HepG2 (cell line): ENCODE results near the gene RBM15B. TPM values are rescaled to one million over a fixed set of nuclear protein-coding genes. Genes with fewer than 3 reads are reported as not detected.

Experiments used
- ARHGAP35 ChIP-seq: sonication (generic); formaldehyde crosslinking; IDR thresholded peaks from 2 replicates; pipeline ENCODE4 v1.9.0; 2022; ENCODE audit warnings: mild to moderate bottlenecking, inconsistent platforms, moderate library complexity, missing genetic modification reagents, borderline replicate concordance
- ATF6 ChIP-seq: sonication (generic); formaldehyde crosslinking; conservative IDR thresholded peaks from 2 replicates; pipeline ENCODE4 v1.4.0; 2020; ENCODE audit warnings: missing genetic modification reagents
- BHLHE40 ChIP-seq: IDR thresholded peaks from 2 replicates; pipeline ENCODE4 v1.6.1; 2011; ENCODE audit warnings: low read length, improper control_type of control experiment
- CBX5 ChIP-seq: sonication (generic); formaldehyde crosslinking; IDR thresholded peaks from 2 replicates; pipeline ENCODE4 v1.4.0; 2020; ENCODE audit warnings: missing genetic modification reagents, borderline replicate concordance
- GABPB1 ChIP-seq: IDR thresholded peaks from 2 replicates; pipeline ENCODE4 v1.6.1; 2016; ENCODE audit warnings: mild to moderate bottlenecking, missing genetic modification reagents, moderate library complexity, missing compliant biosample characterization
- GLI4 ChIP-seq: sonication (generic); formaldehyde crosslinking; IDR thresholded peaks from 2 replicates; pipeline ENCODE4 v1.5.1; 2020; ENCODE audit warnings: missing genetic modification reagents, mild to moderate bottlenecking, moderate library complexity, borderline replicate concordance
- JARID2 ChIP-seq: sonication (generic); formaldehyde crosslinking; IDR thresholded peaks from 2 replicates; pipeline ENCODE4 v1.8.1; 2023; ENCODE audit warnings: missing genetic modification reagents, inconsistent platforms; ENCODE audit not compliant: insufficient replicate concordance
- JUND ChIP-seq: sonication (generic); formaldehyde crosslinking; IDR thresholded peaks from 2 replicates; pipeline ENCODE4 v1.8.0; 2022; ENCODE audit warnings: mild to moderate bottlenecking, missing genetic modification reagents
- MED1 ChIP-seq: sonication (generic); formaldehyde crosslinking; IDR thresholded peaks from 2 replicates; pipeline ENCODE4 v1.4.0; 2020; ENCODE audit warnings: missing genetic modification reagents
- MYPOP ChIP-seq: sonication (generic); formaldehyde crosslinking; IDR thresholded peaks from 2 replicates; pipeline ENCODE4 v1.8.1; 2023; ENCODE audit warnings: mild to moderate bottlenecking, moderate library complexity, missing genetic modification reagents
- PLRG1 ChIP-seq: fragments of 450-650 bp; conservative IDR thresholded peaks from 2 replicates; pipeline ENCODE4 v1.6.1; 2016
- RBAK ChIP-seq: sonication (generic); formaldehyde crosslinking; IDR thresholded peaks from 2 replicates; pipeline ENCODE4 v1.5.1; 2020; ENCODE audit warnings: mild to moderate bottlenecking, missing genetic modification reagents
- SCMH1 ChIP-seq: sonication (generic); formaldehyde crosslinking; IDR thresholded peaks from 2 replicates; pipeline ENCODE4 v1.9.0; 2021; ENCODE audit warnings: missing genetic modification reagents, mild to moderate bottlenecking, borderline replicate concordance
- SMARCC2 ChIP-seq: fragments of 450-650 bp; IDR thresholded peaks from 2 replicates; pipeline ENCODE4 v1.6.1; 2017; ENCODE audit warnings: antibody characterized with exemption, mild to moderate bottlenecking
- TP53 ChIP-seq: sonication (generic); formaldehyde crosslinking; conservative IDR thresholded peaks from 2 replicates; pipeline ENCODE4 v1.4.0; 2020; ENCODE audit warnings: missing genetic modification reagents
- ZBTB8A ChIP-seq: sonication (generic); formaldehyde crosslinking; IDR thresholded peaks from 2 replicates; pipeline ENCODE4 v1.4.0; 2020; ENCODE audit warnings: mild to moderate bottlenecking, low read depth, missing genetic modification reagents, borderline replicate concordance
- ZFAT ChIP-seq: sonication (generic); formaldehyde crosslinking; conservative IDR thresholded peaks from 2 replicates; pipeline ENCODE4 v1.8.1; 2023; ENCODE audit warnings: missing genetic modification reagents, inconsistent platforms
- ZFP36 ChIP-seq: fragments of 150-350 bp; IDR thresholded peaks from 2 replicates; pipeline ENCODE4 v1.6.1; 2018; ENCODE audit warnings: borderline replicate concordance, low read length, low read depth; ENCODE audit not compliant: partially characterized antibody
- ZKSCAN1 ChIP-seq: fragments of 150-350 bp; IDR thresholded peaks from 2 replicates; pipeline ENCODE4 v1.6.1; 2014; ENCODE audit warnings: low read length
- ZNF274 ChIP-seq: sonication (generic); formaldehyde crosslinking; IDR thresholded peaks from 2 replicates; pipeline ENCODE4 v1.5.1; 2020; ENCODE audit warnings: mild to moderate bottlenecking, missing genetic modification reagents
- ZNF484 ChIP-seq: sonication (generic); formaldehyde crosslinking; IDR thresholded peaks from 2 replicates; pipeline ENCODE4 v1.5.1; 2020; ENCODE audit warnings: mild to moderate bottlenecking, low read depth, missing genetic modification reagents, borderline replicate concordance
- ZNF607 ChIP-seq: sonication (generic); formaldehyde crosslinking; IDR thresholded peaks from 2 replicates; pipeline ENCODE4 v1.5.1; 2020; ENCODE audit warnings: missing genetic modification reagents, mild to moderate bottlenecking, borderline replicate concordance
- ZNF883 ChIP-seq: sonication (generic); formaldehyde crosslinking; IDR thresholded peaks from 2 replicates; pipeline ENCODE4 v1.5.1; 2020; ENCODE audit warnings: mild to moderate bottlenecking, missing genetic modification reagents; ENCODE audit errors: not compliant biosample characterization
- polyA plus RNA-seq, 8 experiments: library from polyadenylated mRNA; depleted of rRNA in 3 of 8; stranded (reverse) in 7 of 8; unstranded in 1 of 8; fragments of >200 nt; fragmentation: Illumina TruSeq in 4 of 8; extraction: Trizol in 4 of 8; gene quantifications; 2 replicates each; pipeline versions ENCODE4 v1.2.1 to v1.2.3, GENCODE V29; 2011 to 2016; ENCODE audit warnings: low read depth in 4 of 8, missing spikeins in 1 of 8, mixed read lengths in 1 of 8; ENCODE audit not compliant: insufficient read depth in 1 of 8
- total RNA-seq, 5 experiments: library from RNA; depleted of rRNA; stranded (reverse); fragments of >200 nt; fragmentation: Illumina TruSeq; extraction: Trizol; gene quantifications; 2 replicates each; pipeline ENCODE4 v1.2.3, GENCODE V29; 2016; ENCODE audit warnings: low read depth in 1 of 5
- TF ChIP-seq, protein P1 (sequence below): sonication (generic); formaldehyde crosslinking; IDR thresholded peaks from 2 replicates; pipeline ENCODE4 v1.4.0; 2020; ENCODE audit warnings: missing genetic modification reagents
- TF ChIP-seq, protein P2 (sequence below): sonication (generic); formaldehyde crosslinking; IDR thresholded peaks from 2 replicates; pipeline ENCODE4 v1.4.0; 2020; ENCODE audit warnings: mild to moderate bottlenecking, missing genetic modification reagents

Gene RBM15B
- total and polyA plus RNA-seq, 2 of the 13 experiments (the other 11 are each of a cell fraction or from before 2014, with no cell fraction given) = 8.2 to 19.3 TPM

DNA sequence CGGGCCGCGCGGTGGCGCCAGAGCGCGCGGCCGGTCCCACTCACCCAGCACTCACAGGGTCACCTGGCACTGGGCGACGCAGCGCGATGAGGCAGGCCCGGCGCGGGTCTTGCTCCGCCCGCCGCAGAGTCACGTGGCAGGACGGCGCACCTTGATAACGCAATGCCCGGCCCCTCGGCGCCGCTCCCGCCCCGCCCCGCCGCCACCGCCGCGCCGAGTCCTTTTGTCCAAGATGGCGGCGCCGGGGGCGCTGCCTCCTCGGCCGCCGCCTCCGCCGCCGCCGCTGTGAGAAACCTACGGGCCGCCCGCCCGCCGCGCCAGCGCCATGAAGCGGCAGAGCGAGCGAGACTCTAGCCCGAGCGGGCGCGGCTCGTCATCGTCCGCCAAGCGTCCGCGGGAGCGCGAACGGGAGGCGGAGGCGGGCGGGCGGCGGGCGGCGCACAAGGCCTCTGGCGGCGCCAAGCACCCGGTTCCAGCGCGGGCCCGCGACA, at the start of gene RBM15B (continued):
- TF ChIP-seq ZFP36 = no peak
- TF ChIP-seq, protein P1, sequence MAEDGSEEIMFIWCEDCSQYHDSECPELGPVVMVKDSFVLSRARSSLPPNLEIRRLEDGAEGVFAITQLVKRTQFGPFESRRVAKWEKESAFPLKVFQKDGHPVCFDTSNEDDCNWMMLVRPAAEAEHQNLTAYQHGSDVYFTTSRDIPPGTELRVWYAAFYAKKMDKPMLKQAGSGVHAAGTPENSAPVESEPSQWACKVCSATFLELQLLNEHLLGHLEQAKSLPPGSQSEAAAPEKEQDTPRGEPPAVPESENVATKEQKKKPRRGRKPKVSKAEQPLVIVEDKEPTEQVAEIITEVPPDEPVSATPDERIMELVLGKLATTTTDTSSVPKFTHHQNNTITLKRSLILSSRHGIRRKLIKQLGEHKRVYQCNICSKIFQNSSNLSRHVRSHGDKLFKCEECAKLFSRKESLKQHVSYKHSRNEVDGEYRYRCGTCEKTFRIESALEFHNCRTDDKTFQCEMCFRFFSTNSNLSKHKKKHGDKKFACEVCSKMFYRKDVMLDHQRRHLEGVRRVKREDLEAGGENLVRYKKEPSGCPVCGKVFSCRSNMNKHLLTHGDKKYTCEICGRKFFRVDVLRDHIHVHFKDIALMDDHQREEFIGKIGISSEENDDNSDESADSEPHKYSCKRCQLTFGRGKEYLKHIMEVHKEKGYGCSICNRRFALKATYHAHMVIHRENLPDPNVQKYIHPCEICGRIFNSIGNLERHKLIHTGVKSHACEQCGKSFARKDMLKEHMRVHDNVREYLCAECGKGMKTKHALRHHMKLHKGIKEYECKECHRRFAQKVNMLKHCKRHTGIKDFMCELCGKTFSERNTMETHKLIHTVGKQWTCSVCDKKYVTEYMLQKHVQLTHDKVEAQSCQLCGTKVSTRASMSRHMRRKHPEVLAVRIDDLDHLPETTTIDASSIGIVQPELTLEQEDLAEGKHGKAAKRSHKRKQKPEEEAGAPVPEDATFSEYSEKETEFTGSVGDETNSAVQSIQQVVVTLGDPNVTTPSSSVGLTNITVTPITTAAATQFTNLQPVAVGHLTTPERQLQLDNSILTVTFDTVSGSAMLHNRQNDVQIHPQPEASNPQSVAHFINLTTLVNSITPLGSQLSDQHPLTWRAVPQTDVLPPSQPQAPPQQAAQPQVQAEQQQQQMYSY (CRISPR knock-in tag) = no peak
- TF ChIP-seq SMARCC2 = no peak
- TF ChIP-seq JARID2 (CRISPR knock-in tag) = peak; percentile 14
- TF ChIP-seq GLI4 = no peak
- no peak for TF ChIP-seq TP53
- no peak for TF ChIP-seq ZBTB8A (CRISPR knock-in tag)
- no peak for TF ChIP-seq PLRG1
- TF ChIP-seq ZNF484 = no peak
- peak; percentile 47 for TF ChIP-seq ZNF883
- peak; percentile 76 for TF ChIP-seq MED1 (CRISPR knock-in tag)
- TF ChIP-seq ARHGAP35 (CRISPR knock-in tag) = no peak; the same call in 1 of the 2 replicates
- no peak for TF ChIP-seq ZFAT (CRISPR knock-in tag)
- peak; percentile 90 for TF ChIP-seq GABPB1 (CRISPR knock-in tag)
- TF ChIP-seq RBAK (CRISPR knock-in tag) = no peak
- TF ChIP-seq SCMH1 (CRISPR knock-in tag) = no peak
- no peak; the same call in 1 of the 2 replicates for TF ChIP-seq CBX5
- no peak; the same call in 1 of the 2 replicates for TF ChIP-seq ZNF274 (CRISPR knock-in tag)
- TF ChIP-seq, protein P2, sequence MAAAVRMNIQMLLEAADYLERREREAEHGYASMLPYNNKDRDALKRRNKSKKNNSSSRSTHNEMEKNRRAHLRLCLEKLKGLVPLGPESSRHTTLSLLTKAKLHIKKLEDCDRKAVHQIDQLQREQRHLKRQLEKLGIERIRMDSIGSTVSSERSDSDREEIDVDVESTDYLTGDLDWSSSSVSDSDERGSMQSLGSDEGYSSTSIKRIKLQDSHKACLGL (CRISPR knock-in tag) = peak; percentile 70
- peak; percentile 53; the same call in 1 of the 2 replicates for TF ChIP-seq JUND (CRISPR knock-in tag)
- peak; percentile 51; the same call in 1 of the 2 replicates for TF ChIP-seq ZKSCAN1
- TF ChIP-seq BHLHE40 = peak; percentile 72
- TF ChIP-seq ATF6 (CRISPR knock-in tag) = no peak
- TF ChIP-seq MYPOP (CRISPR knock-in tag) = peak; percentile 68
- no peak for TF ChIP-seq ZNF607 (CRISPR knock-in tag)
